Nephron (organoid): ENCODE results near the gene GPR137B.

Experiments used
- H3K27ac Mint-ChIP-seq, 3 experiments: 2 replicates each; pipeline ENCODE4 v1.8.0; 2020; ENCODE audit warnings: mixed read lengths in 3 of 3, mild to moderate bottlenecking in 2 of 3, moderate library complexity in 1 of 3
- H3K27me3 Mint-ChIP-seq: 2 replicates; pipeline ENCODE4 v1.8.0; 2021; ENCODE audit warnings: low read depth, mild to moderate bottlenecking, moderate library complexity, mixed read lengths
- H3K36me3 Mint-ChIP-seq: 2 replicates; pipeline ENCODE4 v1.8.0; 2020; ENCODE audit warnings: low read depth, mixed read lengths
- H3K4me1 Mint-ChIP-seq: 2 replicates; pipeline ENCODE4 v1.8.0; 2020; ENCODE audit warnings: mixed read lengths
- H3K4me3 Mint-ChIP-seq, 3 experiments: 2 replicates each; pipeline ENCODE4 v1.8.0; 2020; ENCODE audit warnings: mild to moderate bottlenecking in 3 of 3, mixed read lengths in 3 of 3, moderate library complexity in 2 of 3
- H3K9me3 Mint-ChIP-seq: 2 replicates; pipeline ENCODE4 v1.8.0; 2020; ENCODE audit warnings: mixed read lengths
- TF ChIP-seq, protein P1 (sequence below), 3 experiments: fragments of 200-600 bp; sonication (generic); IDR thresholded peaks; one replicate each; pipeline ENCODE4 v1.5.0; 2021; ENCODE audit warnings: antibody characterized with exemption in 3 of 3; ENCODE audit not compliant: unreplicated experiment in 3 of 3

Gene GPR137B

DNA sequence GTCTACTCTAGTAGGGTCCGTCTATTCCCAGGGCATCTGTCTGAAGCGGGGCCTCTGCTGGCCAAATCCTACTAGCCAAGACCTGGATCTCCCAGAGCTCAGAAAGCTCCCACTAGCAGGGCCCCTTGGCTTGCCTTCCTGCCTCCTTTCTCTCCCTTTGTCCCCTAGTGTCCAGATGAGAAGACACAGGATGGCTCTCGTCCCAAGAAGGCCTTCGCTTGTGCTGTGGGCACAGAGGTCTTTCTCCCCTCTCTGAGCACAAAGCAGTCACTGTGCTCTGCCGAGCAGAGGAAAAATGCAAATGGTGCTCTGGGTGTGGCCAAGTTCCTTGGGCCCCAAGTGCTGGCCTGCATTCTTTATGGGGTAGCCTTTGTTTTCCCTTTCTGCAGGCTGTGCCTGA lies 13.0 kb upstream of the GPR137B start:
- Mint-ChIP-seq H3K27me3 (peaks cover 22% of the 10 kb centered on the region), H3K9me3 (peaks cover 3% of the 10 kb centered on the region), H3K27ac (peak overlapping the region in 2 of 3 experiments; percentile 72 to 92), H3K4me3 (peak overlapping the region in 1 of 3 experiments; percentile 42), H3K36me3 (no peaks in the 10 kb centered on the region), H3K4me1 (peaks cover 6% of the 10 kb centered on the region)
- TF ChIP-seq, protein P1, sequence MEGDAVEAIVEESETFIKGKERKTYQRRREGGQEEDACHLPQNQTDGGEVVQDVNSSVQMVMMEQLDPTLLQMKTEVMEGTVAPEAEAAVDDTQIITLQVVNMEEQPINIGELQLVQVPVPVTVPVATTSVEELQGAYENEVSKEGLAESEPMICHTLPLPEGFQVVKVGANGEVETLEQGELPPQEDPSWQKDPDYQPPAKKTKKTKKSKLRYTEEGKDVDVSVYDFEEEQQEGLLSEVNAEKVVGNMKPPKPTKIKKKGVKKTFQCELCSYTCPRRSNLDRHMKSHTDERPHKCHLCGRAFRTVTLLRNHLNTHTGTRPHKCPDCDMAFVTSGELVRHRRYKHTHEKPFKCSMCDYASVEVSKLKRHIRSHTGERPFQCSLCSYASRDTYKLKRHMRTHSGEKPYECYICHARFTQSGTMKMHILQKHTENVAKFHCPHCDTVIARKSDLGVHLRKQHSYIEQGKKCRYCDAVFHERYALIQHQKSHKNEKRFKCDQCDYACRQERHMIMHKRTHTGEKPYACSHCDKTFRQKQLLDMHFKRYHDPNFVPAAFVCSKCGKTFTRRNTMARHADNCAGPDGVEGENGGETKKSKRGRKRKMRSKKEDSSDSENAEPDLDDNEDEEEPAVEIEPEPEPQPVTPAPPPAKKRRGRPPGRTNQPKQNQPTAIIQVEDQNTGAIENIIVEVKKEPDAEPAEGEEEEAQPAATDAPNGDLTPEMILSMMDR (IDR thresholded peaks at IDR 0.05; ENCODE audit: unreplicated experiment in 3 of 3): no peak

DNA sequence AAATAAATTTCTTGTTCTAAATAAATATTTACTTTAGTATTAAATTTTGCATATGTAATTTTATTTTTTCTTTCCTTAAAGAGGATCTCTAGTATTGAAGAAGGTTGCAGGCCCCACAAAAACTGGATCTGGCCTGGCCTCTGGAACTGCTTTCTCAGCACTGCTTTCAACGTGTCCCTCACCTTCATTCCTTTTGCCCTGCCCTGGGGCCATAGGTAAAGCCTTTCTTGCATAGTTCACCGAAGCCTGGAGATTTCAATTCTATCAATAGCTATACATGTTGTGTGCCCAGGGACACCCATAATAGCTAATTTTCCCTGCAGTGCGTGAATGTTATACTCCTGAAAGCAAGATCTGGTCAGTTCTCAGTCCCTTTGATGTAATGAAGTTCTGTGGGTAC lies 12.0 kb upstream of the GPR137B start:
- H3K9me3 Mint-ChIP-seq: peaks cover 3% of the 10 kb centered on the region
- peaks cover 31% of the 10 kb centered on the region for H3K27me3 Mint-ChIP-seq
- TF ChIP-seq, protein P1 (IDR thresholded peaks at IDR 0.05; ENCODE audit: unreplicated experiment in 3 of 3): no peak
- peak overlapping the region in 1 of 3 experiments; percentile 41 for H3K27ac Mint-ChIP-seq
- no peak overlapping the region for H3K4me3 Mint-ChIP-seq
- no peaks in the 10 kb centered on the region for H3K36me3 Mint-ChIP-seq
- peaks cover 6% of the 10 kb centered on the region for H3K4me1 Mint-ChIP-seq

DNA sequence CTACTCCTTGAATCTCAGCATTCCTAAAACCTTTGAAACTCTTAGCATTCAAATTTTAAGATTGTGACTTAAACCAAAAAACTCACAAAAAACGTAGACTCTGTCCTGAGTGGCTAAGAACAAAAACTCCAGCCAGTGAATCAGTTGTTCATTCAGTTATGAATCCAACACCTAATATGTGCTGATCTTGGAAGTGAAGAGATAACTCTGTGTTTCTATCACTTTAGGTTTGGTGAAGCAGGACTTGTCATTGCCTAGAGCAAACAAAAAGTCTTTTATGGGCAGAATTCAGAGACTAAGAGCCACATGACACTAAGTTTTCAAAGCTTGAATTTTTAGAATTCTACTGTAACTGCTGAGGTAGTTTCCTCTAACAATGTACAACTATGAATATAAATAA lies 10.4 kb upstream of the GPR137B start:
- Mint-ChIP-seq H3K27ac (peak overlapping the region in 1 of 3 experiments; percentile 60), H3K4me3 (no peak overlapping the region), H3K9me3 (peaks cover 3% of the 10 kb centered on the region), H3K4me1 (peaks cover 6% of the 10 kb centered on the region), H3K36me3 (no peaks in the 10 kb centered on the region), H3K27me3 (peaks cover 34% of the 10 kb centered on the region)
- TF ChIP-seq, protein P1 (IDR thresholded peaks at IDR 0.05; ENCODE audit: unreplicated experiment in 3 of 3): no peak

DNA sequence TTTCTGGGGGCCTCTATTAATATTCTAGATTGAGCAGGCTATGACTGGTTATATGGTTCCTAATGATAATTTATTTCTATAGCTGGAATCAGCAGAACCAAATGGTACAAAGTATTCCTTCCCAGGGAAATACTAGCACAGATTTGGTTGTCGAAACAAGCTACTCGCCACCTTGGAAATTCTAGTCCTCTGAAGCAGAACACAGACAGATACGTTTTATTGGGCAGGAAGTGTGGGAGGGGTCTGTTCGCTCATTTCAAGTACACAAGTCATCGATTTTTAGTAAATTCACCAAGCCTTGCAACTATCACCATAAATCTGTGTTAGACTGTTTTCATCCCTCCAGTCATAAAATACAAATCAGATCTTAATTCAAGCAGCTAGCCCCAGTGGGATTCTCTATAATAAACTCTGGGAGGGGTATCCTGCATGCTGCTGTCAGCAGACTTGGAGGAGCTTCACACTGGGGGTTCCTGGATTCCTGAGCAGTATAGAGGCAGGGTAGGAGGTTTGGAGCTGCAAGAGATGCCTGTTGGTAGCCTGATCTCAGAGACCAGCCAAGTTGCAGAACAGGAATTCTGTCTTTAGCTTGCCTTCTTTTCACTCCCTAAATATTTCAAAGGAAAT lies 9.8 kb upstream of the GPR137B start:
- TF ChIP-seq, protein P1 (IDR thresholded peaks at IDR 0.05; ENCODE audit: unreplicated experiment in 3 of 3): no peak
- Mint-ChIP-seq H3K4me1 (peaks cover 6% of the 10 kb centered on the region), H3K9me3 (peaks cover 3% of the 10 kb centered on the region), H3K27ac (peak overlapping the region in 1 of 3 experiments; percentile 60), H3K4me3 (no peak overlapping the region), H3K27me3 (peaks cover 38% of the 10 kb centered on the region), H3K36me3 (no peaks in the 10 kb centered on the region)

DNA sequence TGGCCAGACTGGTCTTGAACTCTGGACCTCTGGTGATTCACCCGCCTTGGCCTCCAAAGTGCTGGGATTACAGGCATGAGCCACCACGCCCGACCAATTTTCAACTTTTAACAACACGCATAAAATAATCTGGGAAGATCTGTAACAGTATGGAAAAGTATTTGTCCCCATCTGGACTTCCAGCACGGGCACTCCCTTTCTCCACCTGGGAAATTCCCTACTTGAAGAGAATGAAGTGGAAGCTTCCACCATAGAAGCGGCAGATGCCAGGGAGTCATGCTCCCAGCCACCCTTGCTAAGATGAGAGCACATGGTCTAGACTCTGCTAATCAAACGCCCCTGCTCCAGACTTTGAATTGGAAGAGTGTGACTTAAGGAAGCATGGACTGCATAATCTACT lies 9.0 kb upstream of the GPR137B start:
- H3K27ac Mint-ChIP-seq: no peak overlapping the region
- no peak overlapping the region for H3K4me3 Mint-ChIP-seq
- H3K9me3 Mint-ChIP-seq: peaks cover 3% of the 10 kb centered on the region
- H3K36me3 Mint-ChIP-seq: no peaks in the 10 kb centered on the region
- peaks cover 45% of the 10 kb centered on the region for H3K27me3 Mint-ChIP-seq
- TF ChIP-seq, protein P1 (IDR thresholded peaks at IDR 0.05; ENCODE audit: unreplicated experiment in 3 of 3): no peak
- peaks cover 6% of the 10 kb centered on the region for H3K4me1 Mint-ChIP-seq

DNA sequence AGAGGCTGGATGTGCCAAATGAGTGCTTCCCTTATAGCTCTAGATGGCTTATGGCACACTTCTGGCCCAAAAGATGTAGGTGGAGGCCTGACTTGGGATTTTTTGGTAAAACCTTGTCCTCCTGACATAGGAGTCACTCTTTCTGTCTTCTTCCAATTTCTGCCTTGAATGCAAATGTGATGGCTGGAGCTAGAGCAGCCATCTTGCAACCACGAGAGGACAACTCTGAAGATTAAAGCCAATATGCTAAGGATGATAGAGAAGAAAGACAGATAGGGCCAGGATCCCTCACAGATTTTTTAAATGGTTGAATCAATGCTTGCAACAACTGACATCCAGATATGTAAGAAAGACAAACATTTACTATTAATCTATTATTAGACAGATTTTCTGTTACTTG lies 8.5 kb upstream of the GPR137B start:
- TF ChIP-seq, protein P1 (IDR thresholded peaks at IDR 0.05; ENCODE audit: unreplicated experiment in 3 of 3): no peak
- Mint-ChIP-seq H3K27me3 (peaks cover 45% of the 10 kb centered on the region), H3K9me3 (peaks cover 3% of the 10 kb centered on the region), H3K27ac (no peak overlapping the region), H3K36me3 (no peaks in the 10 kb centered on the region), H3K4me3 (no peak overlapping the region), H3K4me1 (peaks cover 6% of the 10 kb centered on the region)
